Keratinocyte (primary cell): ENCODE results near the gene EFCAB12. TPM values are rescaled to one million over a fixed set of nuclear protein-coding genes. Genes with fewer than 3 reads are reported as not detected.

ENCODE experiments used
- DNase-seq: peaks from one replicate; pipeline ENCODE4 v3.0.0-alpha.2; 2011; ENCODE audit warnings: low read depth, missing footprints, low spot score
- FAIRE-seq: peaks from 2 replicates; lab custom pipeline; 2011; peaks lifted over from hg19 to GRCh38; lab: Jason Lieb, UNC
- H2AFZ ChIP-seq: 2 replicates; pipeline ENCODE4 v1.6.0; 2012; ENCODE audit warnings: low read length, control low read depth, inconsistent platforms; ENCODE audit not compliant: control insufficient read depth
- H3K27ac ChIP-seq: 2 replicates; pipeline ENCODE4 v1.5.1; 2011; ENCODE audit warnings: low read length; ENCODE audit not compliant: control insufficient read depth, insufficient read depth
- H3K27me3 ChIP-seq: 3 replicates; pipeline ENCODE4 v1.6.0; 2011; ENCODE audit warnings: low read length; ENCODE audit not compliant: control insufficient read depth, insufficient read depth; ENCODE audit errors: extremely low read depth
- H3K36me3 ChIP-seq, 2 experiments: 2 replicates in 1 of 2; 3 replicates in 1 of 2; pipeline ENCODE4 v1.5.1; 2011; ENCODE audit warnings: low read length in 2 of 2, mild to moderate bottlenecking in 1 of 2; ENCODE audit not compliant: control insufficient read depth in 2 of 2, insufficient read depth in 2 of 2; ENCODE audit errors: extremely low read depth in 1 of 2
- H3K4me1 ChIP-seq: 3 replicates; pipeline ENCODE4 v1.5.1; 2011; ENCODE audit warnings: low read length; ENCODE audit not compliant: control insufficient read depth, insufficient read depth; ENCODE audit errors: extremely low read depth
- H3K4me2 ChIP-seq: 3 replicates; pipeline ENCODE4 v1.6.0; 2011; ENCODE audit warnings: low read depth, low read length; ENCODE audit not compliant: control insufficient read depth, insufficient read depth; ENCODE audit errors: extremely low read depth
- H3K4me3 ChIP-seq, 3 experiments: fragments of 200-600 bp in 1 of 3; sonication (generic) in 1 of 3; 2 replicates in 2 of 3; 3 replicates in 1 of 3; pipeline ENCODE4 v1.5.1; 2011 to 2016; ENCODE audit warnings: low read length in 3 of 3, mild to moderate bottlenecking in 3 of 3, control low read depth in 2 of 3, inconsistent platforms in 1 of 3, low read depth in 1 of 3, mixed read lengths in 1 of 3, mixed run types in 1 of 3, moderate library complexity in 1 of 3; ENCODE audit not compliant: control insufficient read depth in 2 of 3, insufficient read depth in 2 of 3; ENCODE audit errors: extremely low read depth in 1 of 3
- H3K79me2 ChIP-seq: 2 replicates; pipeline ENCODE4 v1.6.0; 2012; ENCODE audit warnings: low read length; ENCODE audit not compliant: control insufficient read depth, insufficient read depth
- H3K9ac ChIP-seq: 3 replicates; pipeline ENCODE4 v1.6.0; 2011; ENCODE audit warnings: low read length; ENCODE audit not compliant: control insufficient read depth, insufficient read depth; ENCODE audit errors: extremely low read depth
- H3K9me1 ChIP-seq: 3 replicates; pipeline ENCODE4 v1.6.0; 2011; ENCODE audit warnings: low read length; ENCODE audit not compliant: control insufficient read depth, insufficient read depth; ENCODE audit errors: extremely low read depth
- H3K9me3 ChIP-seq: 2 replicates; pipeline ENCODE4 v1.5.1; 2012; ENCODE audit warnings: low read depth, low read length; ENCODE audit not compliant: control insufficient read depth
- H4K20me1 ChIP-seq: 3 replicates; pipeline ENCODE4 v1.6.0; 2011; ENCODE audit warnings: low read length; ENCODE audit not compliant: control insufficient read depth, insufficient read depth; ENCODE audit errors: extremely low read depth
- EZH2 ChIP-seq: IDR thresholded peaks from one replicate; pipeline ENCODE4 v1.6.1; 2012; ENCODE audit warnings: inconsistent platforms, mild to moderate bottlenecking, low read length, moderate library complexity
- dilution Hi-C: fragments of 300-500 bp; cut with MboI; formaldehyde crosslinking; loops from one replicate; pipeline ENCODE4 v1.7.0; 2020; ENCODE audit warnings: low sequenced_read_pairs; ENCODE audit not compliant: extremely low pct_ligation_motif_present
- polyA plus RNA-seq, 5 experiments: library from polyadenylated mRNA; depleted of rRNA in 3 of 5; stranded (reverse) in 3 of 5; stranded (forward) in 1 of 5; unstranded in 1 of 5; fragments of >200 nt; gene quantifications; 1 replicate in 1 of 5; 2 replicates in 3 of 5; 3 replicates in 1 of 5; pipeline versions ENCODE4 v1.2.1 to v1.2.3, GENCODE V29; 2011 to 2012; ENCODE audit warnings: missing spikeins in 2 of 5, low read depth in 1 of 5, low replicate concordance in 1 of 5
- TF ChIP-seq, protein P1 (sequence below), 3 experiments: IDR thresholded peaks in 1 of 3; conservative IDR thresholded peaks in 1 of 3; optimal IDR thresholded peaks in 1 of 3; 2 replicates in 2 of 3; 3 replicates in 1 of 3; pipeline versions ENCODE3 to v1.5.1; 2011; ENCODE audit warnings: low read length in 3 of 3, mild to moderate bottlenecking in 3 of 3, moderate library complexity in 2 of 3, control low read depth in 1 of 3, inconsistent platforms in 1 of 3; ENCODE audit not compliant: insufficient read depth in 2 of 3; ENCODE audit errors: extremely low read depth in 1 of 3

The EFCAB12 gene
- polyA plus RNA-seq, 1 donor (not counting 4 experiments of a cell fraction or from before 2014, with no cell fraction given), result 0.34 TPM

DNA sequence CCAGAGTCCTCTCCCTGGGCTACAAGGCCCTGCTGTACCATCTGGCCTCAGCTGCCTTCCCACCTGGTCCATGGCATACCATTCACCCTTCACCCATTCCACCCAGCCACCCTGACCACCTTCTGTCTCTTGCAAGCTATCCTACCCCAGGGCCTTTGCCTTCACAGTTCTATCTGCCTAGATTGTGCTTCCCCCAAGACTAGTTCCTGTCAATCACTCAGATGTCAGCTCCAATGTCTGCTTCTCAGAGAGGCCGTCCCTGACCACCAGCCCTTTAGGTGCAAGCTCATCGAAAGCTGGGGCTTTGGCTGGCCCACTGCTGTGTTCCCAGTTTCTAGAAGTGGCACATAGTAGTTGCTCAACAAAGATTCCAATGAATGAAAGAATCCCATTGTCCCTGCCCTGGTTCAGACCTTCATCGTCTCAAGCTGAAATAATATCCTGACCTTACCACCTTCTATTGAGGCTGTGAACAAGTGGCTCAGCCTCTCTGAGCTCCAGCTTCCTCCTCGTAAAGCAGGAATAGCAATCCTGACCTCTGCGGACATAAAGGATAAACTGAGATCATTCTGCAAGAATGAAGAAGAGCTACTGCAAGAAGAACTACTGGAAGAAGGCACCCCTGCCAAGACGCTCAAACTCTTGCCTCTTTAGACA lies 15.8 kb downstream of the EFCAB12 start:
- H3K27ac ChIP-seq, result no peak overlapping the region
- TF ChIP-seq EZH2, result no peak
- TF ChIP-seq, protein P1, sequence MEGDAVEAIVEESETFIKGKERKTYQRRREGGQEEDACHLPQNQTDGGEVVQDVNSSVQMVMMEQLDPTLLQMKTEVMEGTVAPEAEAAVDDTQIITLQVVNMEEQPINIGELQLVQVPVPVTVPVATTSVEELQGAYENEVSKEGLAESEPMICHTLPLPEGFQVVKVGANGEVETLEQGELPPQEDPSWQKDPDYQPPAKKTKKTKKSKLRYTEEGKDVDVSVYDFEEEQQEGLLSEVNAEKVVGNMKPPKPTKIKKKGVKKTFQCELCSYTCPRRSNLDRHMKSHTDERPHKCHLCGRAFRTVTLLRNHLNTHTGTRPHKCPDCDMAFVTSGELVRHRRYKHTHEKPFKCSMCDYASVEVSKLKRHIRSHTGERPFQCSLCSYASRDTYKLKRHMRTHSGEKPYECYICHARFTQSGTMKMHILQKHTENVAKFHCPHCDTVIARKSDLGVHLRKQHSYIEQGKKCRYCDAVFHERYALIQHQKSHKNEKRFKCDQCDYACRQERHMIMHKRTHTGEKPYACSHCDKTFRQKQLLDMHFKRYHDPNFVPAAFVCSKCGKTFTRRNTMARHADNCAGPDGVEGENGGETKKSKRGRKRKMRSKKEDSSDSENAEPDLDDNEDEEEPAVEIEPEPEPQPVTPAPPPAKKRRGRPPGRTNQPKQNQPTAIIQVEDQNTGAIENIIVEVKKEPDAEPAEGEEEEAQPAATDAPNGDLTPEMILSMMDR (optimal IDR thresholded peaks at IDR 0.05 in 1 of 3, IDR thresholded peaks at IDR 0.05 in 1 of 3, conservative IDR thresholded peaks at IDR 0.05 in 1 of 3; ENCODE audit: extremely low read depth in 1 of 3, insufficient read depth in 2 of 3, low read length in 3 of 3), result no peak
- dilution Hi-C loops, result no loop called here
- no peaks in the 10 kb centered on the region for H3K9me1 ChIP-seq
- no peaks in the 10 kb centered on the region for H3K27me3 ChIP-seq
- DNase-seq (no peak), FAIRE-seq (no peak)
- no peaks in the 10 kb centered on the region for H3K79me2 ChIP-seq
- H3K4me3 ChIP-seq, result no peak overlapping the region
- H2AFZ ChIP-seq, result no peak overlapping the region
- H3K9me3 ChIP-seq, result no peaks in the 10 kb centered on the region
- no peak overlapping the region for H3K4me2 ChIP-seq
- H3K9ac ChIP-seq, result no peak overlapping the region
- peaks cover 4% of the 10 kb centered on the region for H3K4me1 ChIP-seq
- H3K36me3 ChIP-seq, result no peaks in the 10 kb centered on the region
- no peaks in the 10 kb centered on the region for H4K20me1 ChIP-seq

DNA sequence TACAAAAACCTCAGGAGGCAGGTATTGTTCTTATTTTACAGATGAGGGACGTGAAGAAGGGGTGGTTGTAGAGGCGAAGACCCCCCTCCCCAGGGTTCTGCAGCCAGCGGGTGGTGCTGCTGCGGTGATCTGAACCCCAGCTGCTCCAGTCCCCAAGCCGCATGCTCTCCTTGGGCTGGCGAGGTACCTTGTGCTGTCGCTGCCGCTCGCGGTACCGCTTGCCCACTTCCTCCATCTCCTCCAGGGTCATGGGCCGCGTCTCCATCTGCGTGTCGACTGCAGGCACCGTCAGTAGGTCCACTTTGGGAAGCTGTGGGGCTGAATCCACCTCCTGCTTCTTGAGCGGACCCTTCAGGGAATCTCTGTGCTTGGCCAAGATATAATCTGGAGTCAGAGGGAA lies 17.5 kb downstream of the EFCAB12 start:
- Histone ChIP-seq H3K4me2 (no peak overlapping the region), H3K36me3 (no peaks in the 10 kb centered on the region), H3K79me2 (no peaks in the 10 kb centered on the region), H2AFZ (no peak overlapping the region), H3K4me1 (peaks cover 4% of the 10 kb centered on the region), H3K9ac (no peak overlapping the region), H3K9me1 (no peaks in the 10 kb centered on the region), H4K20me1 (no peaks in the 10 kb centered on the region), H3K9me3 (no peaks in the 10 kb centered on the region), H3K4me3 (no peak overlapping the region), H3K27me3 (no peaks in the 10 kb centered on the region), H3K27ac (no peak overlapping the region)
- no peak for TF ChIP-seq EZH2
- TF ChIP-seq, protein P1 (optimal IDR thresholded peaks at IDR 0.05 in 1 of 3, IDR thresholded peaks at IDR 0.05 in 1 of 3, conservative IDR thresholded peaks at IDR 0.05 in 1 of 3; ENCODE audit: extremely low read depth in 1 of 3, insufficient read depth in 2 of 3, low read length in 3 of 3), result no peak
- FAIRE-seq, result no peak
- dilution Hi-C loops, result no loop called here
- DNase-seq, result no peak
